GM23248 (cell line): ENCODE data around the gene LILRB3. TPM values are rescaled to one million over a fixed set of nuclear protein-coding genes. Genes with fewer than 3 reads are reported as not detected.
"Not testable (repeated sequence)": the region's sequence is repeated elsewhere in the genome, so short reads cannot be mapped to it uniquely, and the experiment has no call there.

Experiments used
- DNase-seq: peaks from one replicate; pipeline ENCODE4 v3.0.0-alpha.2; 2015
- H2AFZ ChIP-seq: fragments of 200-600 bp; sonication (generic); 2 replicates; pipeline ENCODE4 v1.6.1; 2016; ENCODE audit warnings: antibody characterized with exemption
- H3F3A ChIP-seq: fragments of 200-600 bp; sonication (generic); 2 replicates; pipeline ENCODE4 v1.6.1; 2016; ENCODE audit warnings: mild to moderate bottlenecking, antibody characterized with exemption, mixed run types; ENCODE audit not compliant: insufficient read depth
- H3K27ac ChIP-seq: fragments of 200-600 bp; sonication (generic); 2 replicates; pipeline ENCODE4 v1.5.1; 2016; ENCODE audit warnings: mild to moderate bottlenecking
- H3K27me3 ChIP-seq: fragments of 200-600 bp; sonication (generic); replicated peaks from 2 replicates; pipeline ENCODE4 v1.6.1; 2016; ENCODE audit warnings: mild to moderate bottlenecking; ENCODE audit not compliant: insufficient read depth
- H3K36me3 ChIP-seq: fragments of 200-600 bp; sonication (generic); 2 replicates; pipeline ENCODE4 v1.6.1; 2016; ENCODE audit warnings: low read depth, mild to moderate bottlenecking
- H3K4me1 ChIP-seq: fragments of 200-600 bp; sonication (generic); 2 replicates; pipeline ENCODE4 v1.6.1; 2016; ENCODE audit warnings: mild to moderate bottlenecking; ENCODE audit not compliant: insufficient read depth
- H3K4me2 ChIP-seq: fragments of 200-600 bp; sonication (generic); one replicate; pipeline ENCODE4 v1.6.1; 2016; ENCODE audit warnings: mild to moderate bottlenecking; ENCODE audit not compliant: unreplicated experiment
- H3K4me3 ChIP-seq: fragments of 200-600 bp; sonication (generic); 2 replicates; pipeline ENCODE4 v1.5.1; 2016; ENCODE audit warnings: mild to moderate bottlenecking
- H3K79me2 ChIP-seq: fragments of 200-600 bp; sonication (generic); 2 replicates; pipeline ENCODE4 v1.6.1; 2016; ENCODE audit warnings: mild to moderate bottlenecking; ENCODE audit not compliant: insufficient read depth
- H3K9ac ChIP-seq: fragments of 200-600 bp; sonication (generic); 2 replicates; pipeline ENCODE4 v1.6.1; 2016; ENCODE audit warnings: mild to moderate bottlenecking
- H3K9me2 ChIP-seq: fragments of 200-600 bp; sonication (generic); 2 replicates; pipeline ENCODE4 v1.6.1; 2016; ENCODE audit warnings: mixed run types, mild to moderate bottlenecking, moderate library complexity; ENCODE audit not compliant: insufficient read depth
- H3K9me3 ChIP-seq: fragments of 200-600 bp; sonication (generic); one replicate; pipeline ENCODE4 v1.6.1; 2017; ENCODE audit warnings: low read depth
- H4K20me1 ChIP-seq: fragments of 200-600 bp; sonication (generic); 2 replicates; pipeline ENCODE4 v1.6.0; 2016; ENCODE audit not compliant: insufficient read depth
- EZH2 ChIP-seq: fragments of 200-600 bp; sonication (generic); IDR thresholded peaks from 2 replicates; pipeline ENCODE4 v1.6.1; 2018; ENCODE audit warnings: antibody characterized with exemption, mild to moderate bottlenecking; ENCODE audit not compliant: insufficient read depth, poor library complexity, severe bottlenecking
- EZH2phosphoT487 ChIP-seq: fragments of 200-600 bp; sonication (generic); IDR thresholded peaks from 2 replicates; pipeline ENCODE4 v1.6.1; 2018; ENCODE audit warnings: antibody characterized with exemption, moderate library complexity, mild to moderate bottlenecking, low read depth; ENCODE audit not compliant: insufficient read depth
- WGBS, 2 experiments: methylation state at CpG; one replicate each; pipeline ENCODE4 v1.1.6; 2015 to 2017; ENCODE audit warnings: low lambda C conversion rate in 2 of 2, low coverage in 1 of 2; ENCODE audit errors: missing lambda C conversion rate in 2 of 2; 5-methylcytosine and 5-hydroxymethylcytosine counted together
- in situ Hi-C: fragments of 300-500 bp; cut with MboI; formaldehyde crosslinking; loops from 2 replicates; pipeline ENCODE4 v1.15.0; 2020
- polyA plus RNA-seq: library from polyadenylated mRNA; unstranded; fragments of >200 nt; fragmentation: Nextera tagmentation; extraction: Ambion mirVana; gene quantifications from 2 replicates; pipeline ENCODE4 v1.2.1, GENCODE V29; 2016
- total RNA-seq: library from RNA; depleted of rRNA; stranded (reverse); fragments of >200 nt; shearing (Covaris generic); gene quantifications from 2 replicates; pipeline ENCODE4 v1.2.3, GENCODE V29; 2014; rRNA removed

LILRB3 gene
- total RNA-seq (not detected in 2 replicates), polyA plus RNA-seq (0.13 and 0.53 TPM in 2 replicates)

GRCh38 chr19:54222474-54223276, at the start of gene LILRB3:
LILRB3 (minus strand) TSS chr19:54223007; CDS start chr19:54222976, 31 bp downstream.
- H3K79me2 ChIP-seq, H2AFZ ChIP-seq, H4K20me1 ChIP-seq, DNase-seq, H3K4me3 ChIP-seq, H3K27ac ChIP-seq, H3K9me3 ChIP-seq, H3K9me2 ChIP-seq, H3F3A ChIP-seq, H3K4me1 ChIP-seq, H3K27me3 ChIP-seq, in situ Hi-C loops, H3K9ac ChIP-seq, H3K36me3 ChIP-seq, H3K4me2 ChIP-seq: not testable (repeated sequence)
- 34 to 49% methylated on average over 14 to 15 of the region's 16 CpGs for WGBS, 2 experiments

- H3K27ac ChIP-seq, H3F3A ChIP-seq, H3K9me3 ChIP-seq, H2AFZ ChIP-seq, H3K9me2 ChIP-seq, H3K4me1 ChIP-seq, H3K9ac ChIP-seq, H3K4me2 ChIP-seq, H4K20me1 ChIP-seq, H3K4me3 ChIP-seq, in situ Hi-C loops, H3K36me3 ChIP-seq, DNase-seq, H3K79me2 ChIP-seq: not testable (repeated sequence)
- H3K27me3 ChIP-seq, result peaks cover 27% of the 10 kb centered on the region
- WGBS, 2 experiments, result 10 to 12% methylated on average over 5 of the region's 5 CpGs
Observed at GRCh38 chr19:54272181-54272580, 49.4 kb upstream of the LILRB3 start.

GRCh38 chr19:54271587-54271986, 48.8 kb upstream of the LILRB3 start:
- H3K36me3 ChIP-seq, H3K27ac ChIP-seq, H3F3A ChIP-seq, H3K4me2 ChIP-seq, DNase-seq, H3K9me3 ChIP-seq, H4K20me1 ChIP-seq, H2AFZ ChIP-seq, H3K4me3 ChIP-seq, H3K9me2 ChIP-seq, in situ Hi-C loops, H3K79me2 ChIP-seq, H3K4me1 ChIP-seq, H3K9ac ChIP-seq: not testable (repeated sequence)
- WGBS, 2 experiments, result 13 to 27% methylated on average over 3 to 4 of the region's 4 CpGs
- peaks cover 27% of the 10 kb centered on the region for H3K27me3 ChIP-seq

GRCh38 chr19:54271106-54271505, 48.3 kb upstream of the LILRB3 start:
- Histone ChIP-seq H3K4me2 (no peak overlapping the region), H2AFZ (no peak overlapping the region), H3K9me3 (no peaks in the 10 kb centered on the region), H3K27me3 (peaks cover 27% of the 10 kb centered on the region), H3F3A (no peaks in the 10 kb centered on the region), H3K9ac (no peak overlapping the region), H3K79me2 (no peaks in the 10 kb centered on the region), H3K4me3 (no peak overlapping the region), H4K20me1 (no peaks in the 10 kb centered on the region), H3K4me1 (no peaks in the 10 kb centered on the region), H3K27ac (no peak overlapping the region), H3K36me3 (no peaks in the 10 kb centered on the region), H3K9me2 (no peaks in the 10 kb centered on the region)
- in situ Hi-C loops, result no loop called here
- no peak for DNase-seq
- 19 to 22% methylated on average over 8 of the region's 8 CpGs for WGBS, 2 experiments
- no peak for TF ChIP-seq EZH2
- TF ChIP-seq EZH2phosphoT487, result no peak

- H3K79me2 ChIP-seq, result no peaks in the 10 kb centered on the region
- no peak overlapping the region for H2AFZ ChIP-seq
- H3K9me3 ChIP-seq, result no peaks in the 10 kb centered on the region
- in situ Hi-C loops, result no loop called here
- H3K4me3 ChIP-seq, result no peak overlapping the region
- no peak for TF ChIP-seq EZH2
- no peak for TF ChIP-seq EZH2phosphoT487
- H3F3A ChIP-seq, result no peaks in the 10 kb centered on the region
- H4K20me1 ChIP-seq, result no peaks in the 10 kb centered on the region
- 6 to 11% methylated on average over 2 of the region's 2 CpGs for WGBS, 2 experiments
- no peak overlapping the region for H3K27ac ChIP-seq
- no peak overlapping the region for H3K9ac ChIP-seq
- H3K4me2 ChIP-seq, result no peak overlapping the region
- H3K4me1 ChIP-seq, result no peaks in the 10 kb centered on the region
- H3K36me3 ChIP-seq, result no peaks in the 10 kb centered on the region
- H3K27me3 ChIP-seq, result peaks cover 21% of the 10 kb centered on the region
- no peaks in the 10 kb centered on the region for H3K9me2 ChIP-seq
- no peak for DNase-seq
Observed at GRCh38 chr19:54268936-54269335, 46.1 kb upstream of the LILRB3 start.
